Left kidney (tissue), 2 donors: Measurements from ENCODE around the gene DHX58. TPM values are rescaled to one million over a fixed set of nuclear protein-coding genes. Genes with fewer than 3 reads are reported as not detected.

Experiments
- DNase-seq: peaks from one replicate; pipeline ENCODE4 v3.0.0-alpha.2; 2013
- polyA plus RNA-seq: library from polyadenylated mRNA; unstranded; fragments of 120-200 nt; gene quantifications from one replicate; pipeline ENCODE4 v1.2.1, GENCODE V29; 2013; ENCODE audit not compliant: insufficient read length

DHX58 gene
- polyA plus RNA-seq, 1 donor, result 6.8 TPM

GRCh38 chr17:42087042-42087701 is 25.3 kb downstream of the DHX58 start:
- DNase-seq, result no peak

DNA sequence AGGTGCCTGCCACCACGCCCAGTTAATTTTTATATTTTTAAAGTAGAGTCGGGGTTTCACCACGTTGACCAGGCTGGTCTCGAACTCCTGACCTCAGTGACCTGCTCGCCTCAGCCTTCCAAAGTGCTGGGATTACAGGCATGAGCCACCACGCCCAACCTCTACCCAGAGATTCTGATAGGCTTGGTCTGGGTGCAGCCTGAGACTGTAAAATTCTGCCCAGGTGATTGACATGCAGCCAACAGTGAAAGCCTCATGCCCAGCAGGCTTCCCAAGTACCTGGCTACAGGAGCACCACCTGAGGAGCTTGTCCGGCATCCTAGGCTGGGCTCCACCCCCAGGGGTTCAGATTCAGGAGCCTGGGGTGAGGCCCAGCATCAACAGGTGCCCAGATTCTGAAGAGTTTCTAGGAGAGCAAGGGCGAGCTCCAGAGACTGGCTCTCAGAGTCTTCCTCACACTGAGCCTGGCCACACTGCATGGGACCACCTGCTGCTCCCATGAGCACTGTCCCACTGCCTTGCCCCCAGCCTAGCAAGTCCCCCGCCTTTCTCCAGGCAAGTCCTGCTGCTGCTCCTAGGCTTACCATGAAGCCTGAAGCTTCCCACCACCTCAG is 30.9 kb downstream of the DHX58 start:
- DNase-seq, result no peak

DNA sequence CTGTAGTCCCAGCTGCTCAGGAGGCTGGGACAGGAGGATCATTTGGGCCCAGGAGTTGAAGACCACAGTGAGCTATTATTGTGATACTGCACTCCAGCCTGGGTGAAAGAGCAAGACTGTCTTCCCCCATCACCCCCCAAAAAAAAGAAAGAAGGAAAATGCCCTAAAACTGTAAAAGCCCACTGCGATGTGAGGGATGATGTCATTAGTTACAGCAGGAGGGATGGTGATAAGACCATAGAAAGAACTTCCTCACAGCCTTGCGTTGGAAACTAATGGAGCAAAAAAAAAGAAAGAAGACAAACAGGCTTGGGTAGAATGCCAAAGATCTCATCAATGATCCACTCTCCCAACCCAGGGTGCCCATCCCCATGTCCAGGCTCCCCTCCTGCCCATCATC is 33.0 kb downstream of the DHX58 start:
- DNase-seq, result no peak

GRCh38 chr17:42078396-42079043 is 34.0 kb downstream of the DHX58 start:
- DNase-seq, result no peak

- DNase-seq, result no peak
Measured at GRCh38 chr17:42077755-42078154, 34.8 kb downstream of the DHX58 start.

DNA sequence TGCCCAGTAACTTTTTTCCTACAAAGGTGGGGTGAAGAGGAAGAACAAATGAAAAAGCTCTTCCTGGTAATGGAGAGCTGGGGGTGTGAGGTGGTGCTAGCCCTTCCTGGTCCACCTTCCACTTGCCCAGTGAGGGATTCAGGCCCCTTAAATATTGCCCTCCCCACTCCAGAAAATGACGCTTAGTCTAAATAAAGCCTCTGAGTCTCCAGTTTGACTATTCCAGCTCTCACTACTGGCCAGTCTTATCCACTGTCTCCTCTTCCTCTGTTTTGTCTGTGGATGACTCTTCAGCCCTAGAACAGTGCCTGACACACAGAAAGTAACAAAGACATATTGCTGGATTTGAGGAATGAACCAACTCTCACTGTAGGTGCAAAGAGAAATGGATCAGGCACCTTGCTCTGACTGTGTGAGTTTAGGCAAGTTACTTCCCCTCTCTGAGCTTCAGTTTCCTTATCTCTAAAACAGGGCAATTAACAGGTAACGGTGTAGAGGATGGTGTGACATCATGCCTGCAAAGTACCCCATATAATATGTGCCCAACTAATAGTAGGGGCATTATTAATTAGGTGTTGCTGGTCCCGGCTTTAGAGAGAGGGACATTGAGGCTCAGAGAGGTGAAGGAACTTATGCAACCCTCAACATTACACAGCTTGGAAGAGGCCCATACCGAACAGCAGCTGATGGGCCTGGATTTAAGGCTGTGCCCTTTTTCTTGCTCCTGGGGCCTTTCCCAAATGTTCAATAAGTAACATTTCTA is 35.5 kb downstream of the DHX58 start:
- DNase-seq, result no peak

- DNase-seq, result no peak
Measured at GRCh38 chr17:42075789-42076188, 36.7 kb downstream of the DHX58 start.

GRCh38 chr17:42072323-42073187 is 40.0 kb downstream of the DHX58 start:
- no peak for DNase-seq

- no peak for DNase-seq
Measured at GRCh38 chr17:42071810-42072209, 40.7 kb downstream of the DHX58 start.

GRCh38 chr17:42068979-42069378 is 43.5 kb downstream of the DHX58 start:
- no peak for DNase-seq

- DNase-seq, result no peak
Measured at GRCh38 chr17:42067371-42068091, 45.0 kb downstream of the DHX58 start.

DNA sequence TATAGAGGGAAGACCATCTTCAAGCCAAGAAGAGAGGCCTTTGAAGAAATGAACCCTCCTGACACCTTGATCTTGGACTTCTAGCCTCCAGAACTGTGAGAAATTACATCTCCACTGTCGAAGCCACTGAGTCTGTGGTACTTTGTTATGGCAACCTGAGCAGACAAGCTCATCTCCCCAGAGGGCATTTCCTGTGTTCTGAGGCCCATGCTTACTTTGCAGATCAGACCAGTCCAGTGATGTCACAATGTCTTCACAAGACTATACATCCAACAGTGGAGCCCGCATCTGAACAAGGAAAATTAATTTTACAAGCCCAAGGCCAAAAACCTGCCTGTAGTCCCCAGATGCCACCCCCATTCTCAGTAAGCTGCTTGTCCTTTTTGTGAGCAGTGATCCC is 47.3 kb downstream of the DHX58 start:
- no peak for DNase-seq

DNA sequence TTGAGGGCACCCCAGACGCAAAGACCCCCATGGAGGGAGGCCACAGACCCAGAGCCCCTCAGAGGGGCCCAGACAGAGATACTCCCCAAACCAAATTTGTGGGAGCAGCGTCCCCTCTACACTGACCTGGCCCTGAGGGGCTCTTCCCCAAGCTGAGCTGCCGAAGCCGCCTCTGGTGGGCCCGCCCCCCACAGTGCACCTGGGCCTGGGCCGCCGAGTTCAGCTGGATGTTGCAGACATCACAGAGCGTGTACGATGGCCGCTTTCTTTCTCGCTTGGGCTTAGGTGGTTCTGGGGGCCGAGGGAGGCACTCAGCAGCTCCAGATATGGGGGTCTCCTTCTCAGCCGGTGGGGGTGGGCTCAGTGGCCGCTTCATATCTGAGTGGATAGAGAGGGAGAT is 49.8 kb downstream of the DHX58 start:
- DNase-seq, result no peak

GRCh38 chr17:42061646-42062487 is 50.6 kb downstream of the DHX58 start:
- no peak for DNase-seq

GRCh38 chr17:42060231-42060630 is 52.3 kb downstream of the DHX58 start:
- DNase-seq, result no peak

DNA sequence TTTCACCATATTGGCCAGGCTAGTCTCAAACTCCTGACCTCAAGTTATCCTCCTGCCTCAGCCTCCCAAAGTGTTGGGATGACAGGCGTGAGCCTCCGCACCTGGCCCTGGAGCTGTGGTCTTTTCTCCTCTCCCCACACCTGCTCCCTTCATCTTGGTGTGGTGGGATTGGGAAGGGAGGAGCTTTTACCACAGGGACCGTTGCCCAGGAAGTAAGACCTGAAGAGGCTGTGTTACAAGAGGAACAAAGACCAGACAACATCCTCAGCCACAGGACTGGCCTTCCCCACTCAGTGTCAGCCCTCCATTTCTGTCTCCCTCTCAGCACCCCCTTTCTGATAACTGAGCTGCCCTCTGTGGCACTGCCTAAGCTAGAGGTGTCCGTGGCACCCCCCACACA is 52.7 kb downstream of the DHX58 start:
- DNase-seq, result no peak

GRCh38 chr17:42058063-42058462 is 54.5 kb downstream of the DHX58 start:
- no peak for DNase-seq

- DNase-seq, result no peak
Measured at GRCh38 chr17:42056635-42057034, 55.9 kb downstream of the DHX58 start.

DNA sequence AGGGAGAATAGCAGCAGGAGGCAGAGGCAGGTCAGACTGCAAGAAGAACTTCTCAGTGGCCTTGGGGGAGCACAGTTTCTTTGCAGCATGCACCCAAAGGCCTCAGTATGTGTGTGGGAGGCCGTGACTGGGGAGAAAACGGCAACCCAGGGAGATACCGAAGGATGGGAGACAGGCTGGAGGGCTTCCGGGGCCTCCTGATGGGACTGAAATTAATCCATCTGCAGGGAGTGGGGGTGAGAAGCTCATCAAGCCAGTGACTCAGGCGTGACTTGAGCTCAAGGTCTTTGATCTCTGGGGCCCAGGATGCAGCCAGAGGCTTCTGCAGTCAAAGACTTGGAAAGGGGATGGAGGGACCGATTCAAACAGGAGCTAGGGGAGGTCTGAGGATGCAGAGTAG is 57.0 kb downstream of the DHX58 start:
- DNase-seq, result no peak

DNA sequence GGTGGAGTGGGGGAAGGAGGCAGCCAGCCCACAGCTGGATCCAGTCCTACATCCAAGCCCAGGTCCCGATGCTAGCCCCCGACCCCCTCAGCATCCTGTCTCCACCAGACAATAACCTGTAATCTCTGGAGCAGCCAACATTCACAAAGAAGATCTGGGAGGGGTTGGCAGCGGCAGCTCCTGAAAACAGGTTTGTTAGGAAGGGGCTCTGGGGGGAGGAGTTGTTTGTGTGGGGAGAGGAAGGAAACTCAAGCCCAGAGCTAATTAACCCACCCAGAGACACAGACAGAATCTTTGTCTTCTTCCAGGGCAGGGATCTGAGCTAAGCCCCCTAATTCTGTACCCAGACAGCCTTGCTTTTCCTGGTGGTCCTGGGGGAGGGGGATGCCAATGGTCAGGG is 57.5 kb downstream of the DHX58 start:
- DNase-seq, result no peak
